Measurements from ENCODE around the gene DCAF4L1.

The DCAF4L1 gene

DNA sequence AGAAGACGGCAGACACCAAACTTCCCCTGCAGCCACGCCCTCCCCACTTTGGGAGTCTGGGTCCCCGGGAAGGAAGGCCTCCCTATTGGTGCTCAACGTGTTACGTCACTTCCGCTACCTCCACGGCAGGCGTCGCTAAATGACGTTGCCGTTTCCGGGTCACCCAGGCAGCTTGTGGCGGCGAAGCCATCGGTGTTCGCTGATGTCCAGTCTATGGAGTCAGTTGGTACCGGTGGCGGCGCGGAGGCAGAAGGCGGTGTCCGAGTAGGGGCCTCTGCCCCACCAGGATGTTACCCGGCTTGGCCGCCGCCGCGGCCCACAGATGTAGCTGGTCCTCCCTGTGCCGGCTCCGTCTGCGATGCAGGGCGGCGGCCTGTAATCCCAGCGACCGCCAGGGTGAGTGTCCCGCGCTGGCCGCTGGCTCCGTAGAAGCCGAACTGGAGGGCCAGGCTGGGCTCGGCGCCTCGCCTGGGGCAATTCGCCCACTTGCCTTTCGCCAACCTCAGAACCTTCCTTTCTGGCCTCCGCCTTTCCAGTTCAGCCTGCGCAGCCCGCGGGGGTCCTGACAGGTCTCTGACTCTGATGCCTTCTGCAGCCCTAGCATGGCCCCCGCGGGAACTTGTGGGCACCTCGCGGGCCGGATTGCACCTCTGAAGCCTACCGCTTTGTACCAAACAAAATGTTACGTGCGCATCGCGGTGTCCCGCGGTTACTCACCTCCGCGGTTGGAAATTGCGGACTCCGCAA, 9.0 kb downstream of the DCAF4L1 start, which contains the start of gene SLC30A9 (continued):
- TF ChIP-seq ZXDB (tag by site-specific recombination; IDR thresholded peaks at IDR 0.05) = peak; percentile 51; the same call in 1 of the 2 replicates
- TF ChIP-seq, protein P1, sequence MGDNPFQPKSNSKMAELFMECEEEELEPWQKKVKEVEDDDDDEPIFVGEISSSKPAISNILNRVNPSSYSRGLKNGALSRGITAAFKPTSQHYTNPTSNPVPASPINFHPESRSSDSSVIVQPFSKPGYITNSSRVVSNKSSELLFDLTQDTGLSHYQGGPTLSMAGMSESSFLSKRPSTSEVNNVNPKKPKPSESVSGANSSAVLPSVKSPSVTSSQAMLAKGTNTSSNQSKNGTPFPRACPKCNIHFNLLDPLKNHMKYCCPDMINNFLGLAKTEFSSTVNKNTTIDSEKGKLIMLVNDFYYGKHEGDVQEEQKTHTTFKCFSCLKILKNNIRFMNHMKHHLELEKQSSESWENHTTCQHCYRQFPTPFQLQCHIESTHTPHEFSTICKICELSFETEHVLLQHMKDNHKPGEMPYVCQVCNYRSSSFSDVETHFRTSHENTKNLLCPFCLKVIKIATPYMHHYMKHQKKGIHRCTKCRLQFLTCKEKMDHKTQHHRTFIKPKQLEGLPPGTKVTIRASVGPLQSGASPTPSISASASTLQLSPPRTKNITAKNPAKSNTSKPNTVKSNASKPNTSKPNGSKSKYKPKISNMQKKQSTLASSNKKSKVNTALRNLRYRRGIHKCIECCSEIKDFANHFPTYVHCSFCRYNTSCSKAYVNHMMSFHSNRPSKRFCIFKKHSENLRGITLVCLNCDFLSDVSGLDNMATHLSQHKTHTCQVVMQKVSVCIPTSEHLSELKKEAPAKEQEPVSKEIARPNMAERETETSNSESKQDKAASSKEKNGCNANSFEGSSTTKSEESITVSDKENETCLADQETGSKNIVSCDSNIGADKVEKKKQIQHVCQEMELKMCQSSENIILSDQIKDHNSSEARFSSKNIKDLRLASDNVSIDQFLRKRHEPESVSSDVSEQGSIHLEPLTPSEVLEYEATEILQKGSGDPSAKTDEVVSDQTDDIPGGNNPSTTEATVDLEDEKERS (tag by site-specific recombination; IDR thresholded peaks at IDR 0.05) = no peak

DNA sequence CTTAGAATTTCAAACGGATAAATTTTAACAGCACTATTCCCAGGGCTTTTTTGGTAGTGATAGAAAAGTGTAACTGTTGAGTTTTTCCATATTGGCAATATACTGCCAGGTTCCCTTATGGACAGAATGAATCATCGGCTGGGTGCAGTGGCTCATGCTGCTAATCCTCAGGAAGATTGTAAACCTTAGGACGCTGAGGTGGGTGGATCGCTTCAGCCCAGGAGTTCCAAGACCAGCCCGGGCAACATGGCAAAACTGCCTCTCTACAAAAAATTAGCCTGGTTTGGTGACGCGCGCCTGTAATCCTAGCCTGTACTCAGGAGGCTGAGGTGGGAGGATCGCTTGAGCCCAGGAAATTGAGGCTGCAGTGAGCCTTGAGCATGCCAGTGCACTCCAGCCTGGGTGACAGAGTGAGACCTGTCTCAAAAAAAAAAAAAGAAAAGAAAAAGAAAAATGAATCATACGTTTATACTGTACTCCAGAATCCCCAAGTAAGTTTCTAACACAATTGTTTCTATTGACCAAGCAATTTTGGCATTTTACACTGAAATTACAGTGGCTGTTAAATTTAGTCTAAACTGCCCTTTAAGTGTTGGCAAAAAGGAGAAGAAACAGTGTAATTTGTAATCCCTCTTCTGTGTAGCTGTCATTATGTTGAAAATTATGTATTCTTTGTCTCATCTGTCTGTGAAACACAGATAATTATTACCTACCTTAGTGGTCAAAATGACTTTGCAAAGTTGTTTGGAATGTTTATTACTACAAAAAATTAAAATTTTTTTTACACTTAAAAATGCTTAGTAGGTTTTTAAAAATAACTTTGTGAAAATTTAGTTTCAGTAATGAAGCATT, 10.6 kb downstream of the DCAF4L1 start:
- Histone ChIP-seq H3K4me3 (ENCODE audit: low read depth, low read length) (no peak overlapping the region; the same call in 1 of the 2 replicates), H3K4me1 (ENCODE audit: control insufficient read depth, insufficient read depth, low read length) (no peaks in the 10 kb centered on the region), H3K27ac (ENCODE audit: extremely low read depth, low read depth, low read length) (no peak overlapping the region), H3K9me3 (ENCODE audit: control insufficient read depth, insufficient read depth, low read depth, low read length) (no peaks in the 10 kb centered on the region), H3K36me3 (ENCODE audit: control insufficient read depth in 2 of 2, insufficient read depth in 1 of 2, low read length in 2 of 2) (no peaks in the 10 kb centered on the region)
- POLR2A ChIA-PET = no interaction called here
- TF ChIP-seq SP7 (tag by site-specific recombination; IDR thresholded peaks at IDR 0.05) = peak; percentile 35; the same call in 1 of the 2 replicates
- no peak for TF ChIP-seq ZNF48 (tag by site-specific recombination; IDR thresholded peaks at IDR 0.05)
- CTCF ChIA-PET = interaction anchor here (1.4 kb wide), 1 partner anchor 25 kb away, joined by 4 read pairs; no protein-coding TSS in a partner anchor

DNA sequence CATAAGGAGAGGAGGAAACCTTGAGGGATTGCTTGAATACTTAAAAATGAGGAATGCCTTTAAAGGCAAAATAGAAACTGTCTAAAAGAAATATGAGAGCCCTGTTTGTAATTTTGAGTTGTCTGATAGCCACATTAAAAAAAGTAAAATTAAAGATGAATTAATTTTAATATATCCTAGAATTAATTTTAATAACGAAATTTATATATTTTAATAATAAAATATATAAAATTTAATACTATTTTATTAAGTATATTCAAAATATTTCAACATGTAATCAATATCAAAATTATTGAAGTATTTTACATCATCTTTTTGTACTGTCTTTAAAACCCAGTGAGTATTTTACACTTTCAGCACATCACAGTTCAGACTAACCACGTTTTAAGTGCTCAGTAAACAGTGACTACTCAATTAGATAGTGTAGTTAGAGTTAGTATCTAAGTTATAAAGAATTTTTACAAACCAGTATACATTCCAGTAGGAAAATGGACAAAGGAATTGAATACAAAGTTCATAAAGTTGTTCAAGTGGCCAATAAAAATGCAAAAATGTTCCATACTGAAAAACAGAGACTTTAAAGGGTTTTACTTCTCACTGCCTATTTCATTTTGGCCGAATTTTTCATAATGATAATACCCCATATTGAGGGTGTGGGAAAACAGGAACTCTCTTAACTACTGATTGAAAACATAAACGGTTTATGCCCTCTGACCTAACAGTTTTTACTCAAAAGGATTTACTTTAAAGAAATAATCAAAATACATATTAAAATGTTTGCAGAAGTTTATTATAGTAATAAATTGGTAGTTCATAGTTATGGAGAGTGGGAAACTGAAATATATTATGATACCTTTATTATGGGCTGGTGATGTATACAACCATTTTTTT, 11.7 kb downstream of the DCAF4L1 start:
- ChIA-PET POLR2A (no interaction called here), CTCF (no interaction called here)
- no peak overlapping the region for H3K4me3 ChIP-seq (ENCODE audit: low read depth, low read length)
- H3K4me1 ChIP-seq (ENCODE audit: control insufficient read depth, insufficient read depth, low read length) = no peaks in the 10 kb centered on the region
- no peak overlapping the region for H3K27ac ChIP-seq (ENCODE audit: extremely low read depth, low read depth, low read length)
- TF ChIP-seq, protein P2, sequence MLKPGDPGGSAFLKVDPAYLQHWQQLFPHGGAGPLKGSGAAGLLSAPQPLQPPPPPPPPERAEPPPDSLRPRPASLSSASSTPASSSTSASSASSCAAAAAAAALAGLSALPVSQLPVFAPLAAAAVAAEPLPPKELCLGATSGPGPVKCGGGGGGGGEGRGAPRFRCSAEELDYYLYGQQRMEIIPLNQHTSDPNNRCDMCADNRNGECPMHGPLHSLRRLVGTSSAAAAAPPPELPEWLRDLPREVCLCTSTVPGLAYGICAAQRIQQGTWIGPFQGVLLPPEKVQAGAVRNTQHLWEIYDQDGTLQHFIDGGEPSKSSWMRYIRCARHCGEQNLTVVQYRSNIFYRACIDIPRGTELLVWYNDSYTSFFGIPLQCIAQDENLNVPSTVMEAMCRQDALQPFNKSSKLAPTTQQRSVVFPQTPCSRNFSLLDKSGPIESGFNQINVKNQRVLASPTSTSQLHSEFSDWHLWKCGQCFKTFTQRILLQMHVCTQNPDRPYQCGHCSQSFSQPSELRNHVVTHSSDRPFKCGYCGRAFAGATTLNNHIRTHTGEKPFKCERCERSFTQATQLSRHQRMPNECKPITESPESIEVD (tag by site-specific recombination; IDR thresholded peaks at IDR 0.05) = peak; percentile 60
- TF ChIP-seq SCRT1 (tag by site-specific recombination; IDR thresholded peaks at IDR 0.05; ENCODE audit: borderline replicate concordance) (no peak), ZEB2 (tag by site-specific recombination; IDR thresholded peaks at IDR 0.05) (no peak), ZNF202 (tag by site-specific recombination; IDR thresholded peaks at IDR 0.05; ENCODE audit: borderline replicate concordance) (no peak)
- H3K9me3 ChIP-seq (ENCODE audit: control insufficient read depth, insufficient read depth, low read depth, low read length) = no peaks in the 10 kb centered on the region
- peaks cover 0 to 4% of the 10 kb centered on the region in 2 experiments; a peak in 1 of 3 replicates for H3K36me3 ChIP-seq (ENCODE audit: control insufficient read depth in 2 of 2, insufficient read depth in 1 of 2, low read length in 2 of 2)

DNA sequence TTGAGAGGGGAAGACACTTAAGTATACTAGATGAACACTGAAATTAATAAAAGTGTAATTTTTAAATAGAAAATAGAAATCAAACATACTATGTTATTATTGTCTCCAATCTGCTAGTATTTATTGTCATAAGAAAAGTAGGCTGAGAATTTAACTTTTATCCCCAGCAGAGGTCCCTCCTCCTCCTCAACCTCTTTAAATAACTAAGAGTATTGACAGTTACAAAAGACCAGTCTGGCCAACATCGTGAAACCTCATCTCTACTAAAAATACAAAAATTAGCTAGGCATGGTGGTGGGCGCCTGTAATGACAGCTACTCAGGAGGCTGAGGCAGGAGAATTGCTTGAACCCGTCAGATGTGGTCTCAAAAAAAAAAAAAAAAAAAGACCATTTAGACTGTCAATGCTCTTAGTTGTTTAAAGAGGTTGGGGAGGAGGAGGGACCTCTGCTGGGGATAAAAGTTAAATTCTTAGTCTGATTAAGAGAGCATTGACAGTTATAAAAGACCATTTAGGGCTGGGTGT, 13.0 kb downstream of the DCAF4L1 start:
- H3K9me3 ChIP-seq (ENCODE audit: control insufficient read depth, insufficient read depth, low read depth, low read length) = no peaks in the 10 kb centered on the region
- H3K4me3 ChIP-seq (ENCODE audit: low read depth, low read length) = no peak overlapping the region
- peaks cover 0 to 6% of the 10 kb centered on the region in 2 experiments; a peak in 1 of 3 replicates for H3K36me3 ChIP-seq (ENCODE audit: control insufficient read depth in 2 of 2, insufficient read depth in 1 of 2, low read length in 2 of 2)
- ChIA-PET CTCF (no interaction called here), POLR2A (interaction anchor here (0.6 kb wide), 1 partner anchor 394 kb away, joined by 3 read pairs; no protein-coding TSS in a partner anchor)
- no peak overlapping the region for H3K27ac ChIP-seq (ENCODE audit: extremely low read depth, low read depth, low read length)
- H3K4me1 ChIP-seq (ENCODE audit: control insufficient read depth, insufficient read depth, low read length) = no peaks in the 10 kb centered on the region
- no peak for TF ChIP-seq MEIS1 (CRISPR knock-in tag; IDR thresholded peaks at IDR 0.05; ENCODE audit: borderline replicate concordance)
- no peak for TF ChIP-seq ZNF792 (tag by site-specific recombination; IDR thresholded peaks at IDR 0.05)
- TF ChIP-seq, protein P3, sequence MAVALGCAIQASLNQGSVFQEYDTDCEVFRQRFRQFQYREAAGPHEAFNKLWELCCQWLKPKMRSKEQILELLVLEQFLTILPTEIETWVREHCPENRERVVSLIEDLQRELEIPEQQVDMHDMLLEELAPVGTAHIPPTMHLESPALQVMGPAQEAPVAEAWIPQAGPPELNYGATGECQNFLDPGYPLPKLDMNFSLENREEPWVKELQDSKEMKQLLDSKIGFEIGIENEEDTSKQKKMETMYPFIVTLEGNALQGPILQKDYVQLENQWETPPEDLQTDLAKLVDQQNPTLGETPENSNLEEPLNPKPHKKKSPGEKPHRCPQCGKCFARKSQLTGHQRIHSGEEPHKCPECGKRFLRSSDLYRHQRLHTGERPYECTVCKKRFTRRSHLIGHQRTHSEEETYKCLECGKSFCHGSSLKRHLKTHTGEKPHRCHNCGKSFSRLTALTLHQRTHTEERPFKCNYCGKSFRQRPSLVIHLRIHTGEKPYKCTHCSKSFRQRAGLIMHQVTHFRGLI (tag by site-specific recombination; IDR thresholded peaks at IDR 0.05) = no peak
- TF ChIP-seq, protein P4, sequence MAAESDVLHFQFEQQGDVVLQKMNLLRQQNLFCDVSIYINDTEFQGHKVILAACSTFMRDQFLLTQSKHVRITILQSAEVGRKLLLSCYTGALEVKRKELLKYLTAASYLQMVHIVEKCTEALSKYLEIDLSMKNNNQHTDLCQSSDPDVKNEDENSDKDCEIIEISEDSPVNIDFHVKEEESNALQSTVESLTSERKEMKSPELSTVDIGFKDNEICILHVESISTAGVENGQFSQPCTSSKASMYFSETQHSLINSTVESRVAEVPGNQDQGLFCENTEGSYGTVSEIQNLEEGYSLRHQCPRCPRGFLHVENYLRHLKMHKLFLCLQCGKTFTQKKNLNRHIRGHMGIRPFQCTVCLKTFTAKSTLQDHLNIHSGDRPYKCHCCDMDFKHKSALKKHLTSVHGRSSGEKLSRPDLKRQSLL (tag by site-specific recombination; IDR thresholded peaks at IDR 0.05) = no peak
- no peak for TF ChIP-seq OSR2 (tag by site-specific recombination; IDR thresholded peaks at IDR 0.05)
- TF ChIP-seq, protein P5, sequence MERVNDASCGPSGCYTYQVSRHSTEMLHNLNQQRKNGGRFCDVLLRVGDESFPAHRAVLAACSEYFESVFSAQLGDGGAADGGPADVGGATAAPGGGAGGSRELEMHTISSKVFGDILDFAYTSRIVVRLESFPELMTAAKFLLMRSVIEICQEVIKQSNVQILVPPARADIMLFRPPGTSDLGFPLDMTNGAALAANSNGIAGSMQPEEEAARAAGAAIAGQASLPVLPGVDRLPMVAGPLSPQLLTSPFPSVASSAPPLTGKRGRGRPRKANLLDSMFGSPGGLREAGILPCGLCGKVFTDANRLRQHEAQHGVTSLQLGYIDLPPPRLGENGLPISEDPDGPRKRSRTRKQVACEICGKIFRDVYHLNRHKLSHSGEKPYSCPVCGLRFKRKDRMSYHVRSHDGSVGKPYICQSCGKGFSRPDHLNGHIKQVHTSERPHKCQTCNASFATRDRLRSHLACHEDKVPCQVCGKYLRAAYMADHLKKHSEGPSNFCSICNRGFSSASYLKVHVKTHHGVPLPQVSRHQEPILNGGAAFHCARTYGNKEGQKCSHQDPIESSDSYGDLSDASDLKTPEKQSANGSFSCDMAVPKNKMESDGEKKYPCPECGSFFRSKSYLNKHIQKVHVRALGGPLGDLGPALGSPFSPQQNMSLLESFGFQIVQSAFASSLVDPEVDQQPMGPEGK (tag by site-specific recombination; IDR thresholded peaks at IDR 0.05) = no peak
